ENCODE measurements around the gene SLC7A8.

SLC7A8 gene

GRCh38 chr14:23093991-23094665, 89.3 kb downstream of the SLC7A8 start:
- no peak for DNase-seq (ENCODE audit: low spot score)

- no peak for DNase-seq (ENCODE audit: low spot score)
These were observed 89.9 kb downstream of the SLC7A8 start for GRCh38 chr14:23093526-23093925.

GRCh38 chr14:23093104-23093503, 90.4 kb downstream of the SLC7A8 start:
- no peak for DNase-seq (ENCODE audit: low spot score)

- no peak for DNase-seq (ENCODE audit: low spot score)
These were observed 91.9 kb downstream of the SLC7A8 start for GRCh38 chr14:23091294-23092225.

- no peak for DNase-seq (ENCODE audit: low spot score)
These were observed 93.2 kb downstream of the SLC7A8 start for GRCh38 chr14:23090254-23090636.

GRCh38 chr14:23089498-23090253, 93.8 kb downstream of the SLC7A8 start:
- no peak for DNase-seq (ENCODE audit: low spot score)

GRCh38 chr14:23086565-23086964, 96.9 kb downstream of the SLC7A8 start:
- DNase-seq (ENCODE audit: low spot score), result no peak

GRCh38 chr14:23085458-23085857, 98.0 kb downstream of the SLC7A8 start:
- no peak for DNase-seq (ENCODE audit: low spot score)

GRCh38 chr14:23080474-23080873, 103.0 kb downstream of the SLC7A8 start:
- DNase-seq (ENCODE audit: low spot score), result no peak

GRCh38 chr14:23079716-23080115, 103.7 kb downstream of the SLC7A8 start:
- DNase-seq (ENCODE audit: low spot score), result no peak

GRCh38 chr14:23078692-23079116, 104.8 kb downstream of the SLC7A8 start:
- peak; percentile 50 for DNase-seq (ENCODE audit: low spot score)

GRCh38 chr14:23077962-23078361, 105.5 kb downstream of the SLC7A8 start:
- no peak for DNase-seq (ENCODE audit: low spot score)

- no peak for DNase-seq (ENCODE audit: low spot score)
These were observed 106.6 kb downstream of the SLC7A8 start for GRCh38 chr14:23076785-23077408.

Data from globus pallidus (tissue), 1 donor.